NT2/D1 (cell line): Measurements from ENCODE around the gene ITPKB.

Experiments
- SUZ12 ChIP-seq: IDR thresholded peaks from 2 replicates; pipeline ENCODE4 v1.6.1; 2011; ENCODE audit not compliant: insufficient read length, insufficient read depth; ENCODE audit errors: extremely low read depth
- YY1 ChIP-seq: IDR thresholded peaks from 2 replicates; pipeline ENCODE4 v1.6.1; 2011; ENCODE audit not compliant: insufficient read length, insufficient read depth
- ZNF274 ChIP-seq: IDR thresholded peaks from 2 replicates; pipeline ENCODE4 v1.6.1; 2011; ENCODE audit warnings: mild to moderate bottlenecking, low read depth, low read length

DNA sequence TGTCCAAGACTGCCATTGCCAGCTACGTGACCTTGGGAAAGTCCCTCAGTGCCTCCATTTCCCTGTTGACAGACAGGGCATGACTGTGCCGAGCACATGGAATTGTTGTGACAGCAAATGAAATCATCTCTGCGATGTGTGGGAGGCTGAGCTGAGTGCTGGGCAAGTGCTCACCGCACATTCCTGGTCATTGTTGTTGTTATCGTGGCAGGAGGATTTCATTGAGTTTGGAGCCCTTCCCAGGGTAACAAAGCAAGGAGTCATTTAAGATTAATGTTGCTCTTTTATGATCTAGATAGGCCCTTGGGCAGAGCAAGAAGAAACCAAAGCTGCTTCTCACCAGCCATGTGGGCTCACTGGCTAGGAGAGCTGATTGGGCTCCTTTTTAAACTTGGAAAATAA, 39.6 kb upstream of the ITPKB start:
- TF ChIP-seq ZNF274, result no peak
- TF ChIP-seq SUZ12, result no peak
- no peak for TF ChIP-seq YY1
